SH-SY5Y (cell line): ENCODE measurements around the gene PRRC2B.

Source experiments
- GATA2 ChIP-seq: IDR thresholded peaks from 2 replicates; pipeline ENCODE4 v1.6.1; 2011; ENCODE audit warnings: mild to moderate bottlenecking, low read depth, low read length
- GATA3 ChIP-seq: IDR thresholded peaks from 2 replicates; pipeline ENCODE4 v1.6.1; 2011; ENCODE audit warnings: low read depth, mild to moderate bottlenecking, low read length, moderate library complexity

DNA sequence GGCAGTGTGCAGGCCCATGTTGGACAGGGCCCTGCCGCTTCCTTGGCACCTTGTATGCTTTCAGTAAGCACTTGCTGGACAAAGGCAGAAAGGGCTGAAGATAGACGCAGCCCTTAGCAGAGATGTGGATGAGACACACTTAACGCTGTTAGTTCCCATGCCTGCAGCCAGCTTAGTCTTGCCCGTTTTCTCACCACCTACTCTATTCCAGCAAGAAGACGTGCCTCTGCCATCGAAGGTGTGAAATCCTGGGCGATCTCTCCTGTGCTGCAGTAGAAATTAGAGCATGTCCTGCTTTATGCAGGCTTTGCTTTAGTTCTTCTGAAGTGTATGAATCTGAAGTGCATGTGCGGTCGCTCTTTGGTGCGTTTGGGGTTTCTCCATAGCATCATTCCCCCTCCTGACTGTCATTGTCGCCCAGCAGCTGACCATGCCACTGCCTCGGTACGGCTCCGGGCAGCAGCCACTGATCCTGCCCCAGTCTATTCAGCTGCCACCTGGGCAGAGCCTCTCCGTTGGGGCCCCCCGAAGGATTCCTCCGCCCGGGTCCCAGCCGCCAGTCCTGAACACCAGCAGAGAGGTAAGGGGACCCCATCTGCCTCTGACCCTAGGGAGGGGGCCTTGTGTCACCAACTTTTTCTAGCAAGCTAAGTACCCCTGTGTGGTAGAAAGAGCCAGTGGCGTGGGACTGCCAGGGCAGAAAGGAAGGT, 97.3 kb downstream of the PRRC2B start:
- TF ChIP-seq GATA3 (no peak), GATA2 (no peak)
